Measurements from ENCODE around the gene MIEF1.

Gene MIEF1

DNA sequence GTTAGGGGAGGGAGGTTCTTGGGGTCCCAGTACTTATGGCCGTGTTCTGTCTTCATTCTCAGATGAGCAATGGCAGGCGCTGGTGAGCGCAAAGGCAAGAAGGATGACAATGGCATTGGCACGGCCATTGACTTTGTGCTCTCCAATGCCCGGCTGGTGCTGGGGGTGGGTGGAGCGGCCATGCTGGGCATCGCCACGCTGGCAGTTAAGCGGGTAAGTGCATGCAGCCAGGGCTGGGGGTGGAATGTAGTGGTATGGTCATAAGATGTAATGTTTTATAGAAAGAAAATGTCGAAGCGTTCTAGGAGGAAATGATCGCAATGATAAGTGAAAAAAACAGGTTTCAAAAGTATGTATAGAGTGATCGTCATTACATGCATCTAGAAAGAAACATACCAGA is 9.1 kb downstream of the MIEF1 start:
- no peak overlapping the region for H3K4me3 ChIP-seq (ENCODE audit: low read depth, low read length)
- no peak for DNase-seq (ENCODE audit: low read depth)
- TF ChIP-seq, protein P1, sequence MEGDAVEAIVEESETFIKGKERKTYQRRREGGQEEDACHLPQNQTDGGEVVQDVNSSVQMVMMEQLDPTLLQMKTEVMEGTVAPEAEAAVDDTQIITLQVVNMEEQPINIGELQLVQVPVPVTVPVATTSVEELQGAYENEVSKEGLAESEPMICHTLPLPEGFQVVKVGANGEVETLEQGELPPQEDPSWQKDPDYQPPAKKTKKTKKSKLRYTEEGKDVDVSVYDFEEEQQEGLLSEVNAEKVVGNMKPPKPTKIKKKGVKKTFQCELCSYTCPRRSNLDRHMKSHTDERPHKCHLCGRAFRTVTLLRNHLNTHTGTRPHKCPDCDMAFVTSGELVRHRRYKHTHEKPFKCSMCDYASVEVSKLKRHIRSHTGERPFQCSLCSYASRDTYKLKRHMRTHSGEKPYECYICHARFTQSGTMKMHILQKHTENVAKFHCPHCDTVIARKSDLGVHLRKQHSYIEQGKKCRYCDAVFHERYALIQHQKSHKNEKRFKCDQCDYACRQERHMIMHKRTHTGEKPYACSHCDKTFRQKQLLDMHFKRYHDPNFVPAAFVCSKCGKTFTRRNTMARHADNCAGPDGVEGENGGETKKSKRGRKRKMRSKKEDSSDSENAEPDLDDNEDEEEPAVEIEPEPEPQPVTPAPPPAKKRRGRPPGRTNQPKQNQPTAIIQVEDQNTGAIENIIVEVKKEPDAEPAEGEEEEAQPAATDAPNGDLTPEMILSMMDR (IDR thresholded peaks at IDR 0.05; ENCODE audit: low read depth, low read length, missing control alignments): no peak
- in situ Hi-C loops (cut with HindIII; ENCODE audit: low sequenced_read_pairs): no loop called here

DNA sequence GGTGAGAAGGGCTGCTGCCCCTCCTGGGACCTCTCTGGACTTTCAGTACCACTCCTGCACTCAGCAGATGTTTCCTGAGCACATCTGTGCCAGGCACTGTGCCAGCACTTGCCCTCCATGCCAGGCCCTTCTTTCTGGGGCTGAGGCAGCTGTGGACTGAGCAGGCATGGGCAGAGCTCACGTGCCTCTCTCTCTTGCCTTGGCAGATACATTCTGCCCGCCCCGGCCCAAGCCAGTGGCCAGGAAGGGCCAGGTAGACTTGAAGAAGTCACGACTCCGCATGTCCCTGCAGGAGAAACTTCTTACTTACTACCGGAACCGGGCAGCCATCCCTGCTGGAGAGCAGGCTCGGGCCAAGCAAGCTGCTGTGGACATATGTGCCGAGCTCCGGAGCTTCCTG is 9.9 kb downstream of the MIEF1 start:
- no peak overlapping the region for H3K4me3 ChIP-seq (ENCODE audit: low read depth, low read length)
- in situ Hi-C loops (cut with HindIII; ENCODE audit: low sequenced_read_pairs): no loop called here
- TF ChIP-seq, protein P1 (IDR thresholded peaks at IDR 0.05; ENCODE audit: low read depth, low read length, missing control alignments): no peak
- no peak for DNase-seq (ENCODE audit: low read depth)

DNA sequence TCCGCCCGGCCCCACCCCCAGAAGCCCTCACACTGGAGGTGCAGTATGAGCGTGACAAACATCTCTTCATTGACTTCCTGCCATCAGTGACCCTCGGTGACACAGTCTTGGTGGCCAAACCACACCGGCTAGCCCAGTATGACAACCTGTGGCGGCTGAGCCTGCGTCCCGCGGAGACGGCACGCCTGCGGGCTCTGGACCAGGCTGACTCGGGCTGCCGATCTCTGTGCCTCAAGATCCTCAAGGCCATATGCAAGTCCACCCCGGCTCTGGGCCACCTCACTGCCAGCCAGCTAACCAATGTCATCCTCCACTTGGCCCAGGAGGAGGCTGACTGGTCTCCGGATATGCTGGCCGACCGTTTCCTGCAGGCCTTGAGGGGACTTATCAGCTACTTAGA is 11.7 kb downstream of the MIEF1 start:
- TF ChIP-seq, protein P1 (IDR thresholded peaks at IDR 0.05; ENCODE audit: low read depth, low read length, missing control alignments): no peak
- DNase-seq (ENCODE audit: low read depth): no peak
- in situ Hi-C loops (cut with HindIII; ENCODE audit: low sequenced_read_pairs): no loop called here
- no peak overlapping the region for H3K4me3 ChIP-seq (ENCODE audit: low read depth, low read length)

DNA sequence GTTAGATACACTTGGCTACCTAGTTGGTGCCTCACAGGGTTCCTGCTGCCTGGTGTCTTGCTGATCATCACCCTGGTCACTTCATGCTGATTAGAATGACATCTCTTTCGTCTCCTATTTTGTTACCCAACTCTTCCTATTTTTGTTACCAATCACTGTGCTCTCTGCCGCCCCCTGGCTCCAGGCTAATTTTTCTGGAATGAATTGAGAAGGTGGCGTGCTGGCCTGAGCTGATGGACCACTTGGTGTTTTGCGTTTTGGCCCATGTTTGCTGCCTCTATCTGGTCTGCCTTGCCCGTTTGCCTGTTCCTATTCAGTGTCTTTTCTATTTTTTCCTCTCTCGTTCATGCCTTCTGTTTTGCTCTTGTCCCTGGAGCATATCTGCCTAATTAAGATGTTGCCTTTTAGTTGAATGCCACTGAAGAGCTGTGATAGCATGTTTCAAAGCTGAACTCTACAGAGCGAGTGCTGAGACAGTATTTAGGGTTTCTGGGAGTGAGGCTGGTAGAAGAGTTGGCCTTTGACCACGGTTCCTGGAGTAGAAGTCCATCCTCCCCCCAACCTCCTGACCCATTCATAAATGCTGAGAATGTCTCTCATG is 12.4 kb downstream of the MIEF1 start:
- no peak overlapping the region for H3K4me3 ChIP-seq (ENCODE audit: low read depth, low read length)
- TF ChIP-seq, protein P1 (IDR thresholded peaks at IDR 0.05; ENCODE audit: low read depth, low read length, missing control alignments): peak; percentile 84
- in situ Hi-C loops (cut with HindIII; ENCODE audit: low sequenced_read_pairs): no loop called here
- no peak for DNase-seq (ENCODE audit: low read depth)

DNA sequence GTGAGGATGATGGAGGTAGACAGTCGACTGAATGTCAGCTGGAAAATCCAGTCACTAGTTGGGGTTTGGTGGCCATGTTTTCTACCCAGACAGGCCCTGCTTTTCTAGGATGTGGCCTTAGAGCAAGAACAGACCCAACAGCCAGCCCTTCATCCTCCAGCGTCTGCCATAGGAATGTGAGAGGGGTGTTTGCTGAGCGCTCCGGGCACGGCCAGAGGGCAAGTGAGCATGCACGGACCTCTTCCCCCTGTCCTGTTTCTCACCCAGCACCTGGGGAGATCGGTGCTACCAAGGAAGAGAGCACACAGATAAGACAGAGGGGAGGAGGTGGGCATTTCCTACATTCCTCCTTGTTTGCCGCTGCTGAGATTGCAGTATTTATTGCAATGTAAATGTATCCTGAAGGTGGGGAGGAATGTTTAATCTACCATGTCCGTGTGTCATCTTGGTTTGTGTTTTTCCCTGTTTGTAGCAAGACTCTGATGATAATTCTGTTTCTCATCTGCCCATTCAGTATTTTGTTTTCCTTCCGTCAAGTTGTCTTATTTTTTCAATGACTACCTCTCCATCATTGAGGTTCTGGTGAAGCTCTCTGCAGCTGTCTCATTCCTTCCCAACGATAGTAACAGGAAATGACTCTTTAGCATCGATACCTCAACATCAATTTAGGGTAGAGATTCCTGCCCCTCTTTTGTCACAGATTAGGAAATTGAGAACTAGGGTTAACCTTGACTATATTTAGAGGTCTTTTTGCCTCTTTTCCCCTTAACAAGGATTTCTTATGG is 13.4 kb downstream of the MIEF1 start:
- in situ Hi-C loops (cut with HindIII; ENCODE audit: low sequenced_read_pairs): no loop called here
- DNase-seq (ENCODE audit: low read depth): no peak

DNA sequence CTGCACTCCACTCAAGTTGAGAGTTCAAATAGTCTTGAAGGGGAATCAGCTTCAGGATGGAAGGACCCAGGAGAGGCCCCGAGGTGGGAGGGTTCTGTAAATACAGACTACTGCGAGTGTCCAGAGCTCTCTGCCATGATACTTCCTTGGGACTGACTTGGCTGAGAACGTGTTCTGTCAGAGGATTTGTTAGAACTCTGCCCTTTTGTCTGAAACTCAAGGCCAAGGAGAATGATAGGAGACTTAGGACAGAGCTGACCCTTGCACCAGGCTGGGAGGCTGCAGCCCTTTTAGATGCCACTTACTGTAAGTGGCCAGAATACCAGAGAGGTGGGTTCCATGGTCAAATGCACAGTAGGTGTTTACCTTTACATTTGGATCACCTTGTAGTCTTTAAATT is 15.4 kb downstream of the MIEF1 start:
- TF ChIP-seq, protein P1 (IDR thresholded peaks at IDR 0.05; ENCODE audit: low read depth, low read length, missing control alignments): no peak
- in situ Hi-C loops (cut with HindIII; ENCODE audit: low sequenced_read_pairs): no loop called here
- H3K4me3 ChIP-seq (ENCODE audit: low read depth, low read length): no peak overlapping the region
- DNase-seq (ENCODE audit: low read depth): no peak

More for the DNA sequence above, 13.4 kb downstream of the MIEF1 start:
- H3K4me3 ChIP-seq (ENCODE audit: low read depth, low read length): no peak overlapping the region
- TF ChIP-seq, protein P1 (IDR thresholded peaks at IDR 0.05; ENCODE audit: low read depth, low read length, missing control alignments): no peak

Data from astrocyte of the cerebellum (primary cell).